ENCODE results near the gene HSF2BP. TPM values are rescaled to one million over a fixed set of nuclear protein-coding genes. Genes with fewer than 3 reads are reported as not detected.
"Not testable (repeated sequence)": the region's sequence is repeated elsewhere in the genome, so short reads cannot be mapped to it uniquely, and the experiment has no call there.

The HSF2BP gene
- total RNA-seq, 3 donors from 2014 or later = 0.32 to 0.48 (median 0.47) TPM

GRCh38 chr21:43619856-43620255, 39.4 kb downstream of the HSF2BP start:
- Histone ChIP-seq H3K4me1 (ENCODE audit: low read depth) (no peaks in the 10 kb centered on the region), H3K4me3 (no peak overlapping the region), H3K9me3 (peaks cover 18% of the 10 kb centered on the region), H3K36me3 (ENCODE audit: low read depth) (no peaks in the 10 kb centered on the region)
- peak; percentile 74 for ATAC-seq
- intact Hi-C loops (cut with DNase I, micrococcal nuclease) = no loop called here
- peak in 1 of 3 donors; percentile 44 for DNase-seq
- TF ChIP-seq CTCF (IDR thresholded peaks at IDR 0.05) = no peak

- ATAC-seq (peak; percentile 68), DNase-seq (peak in 1 of 3 donors; percentile 45)
- Histone ChIP-seq H3K4me3 (no peak overlapping the region), H3K36me3 (ENCODE audit: low read depth) (no peaks in the 10 kb centered on the region), H3K9me3 (peaks cover 18% of the 10 kb centered on the region), H3K4me1 (ENCODE audit: low read depth) (no peaks in the 10 kb centered on the region)
- TF ChIP-seq CTCF (IDR thresholded peaks at IDR 0.05) = no peak
- intact Hi-C loops (cut with DNase I, micrococcal nuclease) = no loop called here
Measured at GRCh38 chr21:43619344-43619743, 39.9 kb downstream of the HSF2BP start.

- DNase-seq = peak; percentile 59 to 76 (median 73)
Measured at GRCh38 chr21:43618940-43619339, 40.3 kb downstream of the HSF2BP start.

GRCh38 chr21:43616861-43617260, 42.4 kb downstream of the HSF2BP start:
- peaks cover 15% of the 10 kb centered on the region for H3K9me3 ChIP-seq
- H3K4me1 ChIP-seq (ENCODE audit: low read depth); H3K4me3 ChIP-seq; ATAC-seq; intact Hi-C loops (cut with DNase I, micrococcal nuclease); DNase-seq; H3K36me3 ChIP-seq (ENCODE audit: low read depth): not testable (repeated sequence)

More at GRCh38 chr21:43618940-43619339, 40.3 kb downstream of the HSF2BP start:
- intact Hi-C loops (cut with DNase I, micrococcal nuclease) = no loop called here
- H3K9me3 ChIP-seq = peaks cover 18% of the 10 kb centered on the region
- H3K4me3 ChIP-seq = no peak overlapping the region
- no peaks in the 10 kb centered on the region for H3K4me1 ChIP-seq (ENCODE audit: low read depth)
- peak; percentile 95 for ATAC-seq
- no peaks in the 10 kb centered on the region for H3K36me3 ChIP-seq (ENCODE audit: low read depth)
- no peak for TF ChIP-seq CTCF (IDR thresholded peaks at IDR 0.05)

- Histone ChIP-seq H3K4me3 (no peak overlapping the region), H3K4me1 (ENCODE audit: low read depth) (peaks cover 20% of the 10 kb centered on the region), H3K9me3 (no peaks in the 10 kb centered on the region), H3K36me3 (ENCODE audit: low read depth) (no peaks in the 10 kb centered on the region)
- intact Hi-C loops (cut with DNase I, micrococcal nuclease) = no loop called here
- DNase-seq (no peak), ATAC-seq (no peak)
- no peak for TF ChIP-seq CTCF (IDR thresholded peaks at IDR 0.05)
Measured at GRCh38 chr21:43614839-43615238, 44.4 kb downstream of the HSF2BP start.

- intact Hi-C loops (cut with DNase I, micrococcal nuclease) = no loop called here
- peaks cover 25% of the 10 kb centered on the region for H3K4me1 ChIP-seq (ENCODE audit: low read depth)
- no peak overlapping the region for H3K4me3 ChIP-seq
- no peaks in the 10 kb centered on the region for H3K9me3 ChIP-seq
- H3K36me3 ChIP-seq (ENCODE audit: low read depth) = no peaks in the 10 kb centered on the region
- ATAC-seq (no peak), DNase-seq (no peak)
- TF ChIP-seq CTCF (IDR thresholded peaks at IDR 0.05) = no peak
Measured at GRCh38 chr21:43613755-43614638, 45.3 kb downstream of the HSF2BP start.
